PC-3 (cell line): Measurements from ENCODE around the gene ERCC6L2. TPM values are rescaled to one million over a fixed set of nuclear protein-coding genes. Genes with fewer than 3 reads are reported as not detected.

Source experiments
- ATAC-seq: fragments of 200-7000 bp; cut with Tn5 transposase; 2 replicates; pipeline ENCODE4 v1.9.1; 2020; ENCODE audit warnings: mild to moderate bottlenecking, moderate library complexity
- BruUV-seq: library from RNA; stranded (reverse); fragments of 400-500 nt; replicated peaks from 2 replicates; lab custom pipeline; 2021; lab: Mats Ljungman, UMichigan
- CTCF ChIA-PET: fragments of 300-600 bp; sonication (Branson Sonifier 250); formaldehyde crosslinking; loops from one replicate; lab custom pipeline; 2022; ENCODE audit warnings: antibody characterized with exemption; lab: Charles Lee
- POLR2A ChIA-PET: fragments of 300-600 bp; sonication (Branson Sonifier 250); formaldehyde crosslinking; loops from one replicate; lab custom pipeline; 2022; ENCODE audit warnings: antibody characterized with exemption; ENCODE audit not compliant: unreplicated experiment; lab: Charles Lee
- DNase-seq: peaks from one replicate; pipeline ENCODE4 v3.0.0-alpha.2; 2015
- H2AFZ ChIP-seq: fragments of 300-600 bp; sonication (generic); 2 replicates; pipeline ENCODE4 v1.6.0; 2016; ENCODE audit warnings: antibody characterized with exemption, low read length
- H3F3A ChIP-seq: fragments of 300-600 bp; sonication (generic); one replicate; pipeline ENCODE4 v1.6.0; 2017; ENCODE audit warnings: antibody characterized with exemption, low read length, control low read depth, mild to moderate bottlenecking; ENCODE audit not compliant: unreplicated experiment
- H3K27ac ChIP-seq: fragments of 300-600 bp; sonication (generic); 2 replicates; pipeline ENCODE4 v1.5.1; 2016; ENCODE audit warnings: mild to moderate bottlenecking, low read length
- H3K27me3 ChIP-seq: fragments of 300-600 bp; sonication (generic); 2 replicates; pipeline ENCODE4 v1.6.1; 2016; ENCODE audit warnings: low read length, mixed read lengths
- H3K36me3 ChIP-seq: fragments of 300-600 bp; sonication (generic); 2 replicates; pipeline ENCODE4 v1.6.1; 2016; ENCODE audit warnings: low read depth, mixed run types, low read length, mixed read lengths
- H3K4me1 ChIP-seq: fragments of 300-600 bp; sonication (generic); 2 replicates; pipeline ENCODE4 v1.5.1; 2016; ENCODE audit warnings: low read length; ENCODE audit not compliant: insufficient read depth
- H3K4me2 ChIP-seq: fragments of 300-600 bp; sonication (generic); 2 replicates; pipeline ENCODE4 v1.6.0; 2016; ENCODE audit warnings: low read length
- H3K4me3 ChIP-seq: fragments of 300-600 bp; sonication (generic); 2 replicates; pipeline ENCODE4 v1.5.1; 2016; ENCODE audit warnings: mild to moderate bottlenecking, low read length, mixed read lengths
- H3K79me2 ChIP-seq: fragments of 300-600 bp; sonication (generic); 2 replicates; pipeline ENCODE4 v1.6.1; 2017; ENCODE audit warnings: low read length, mixed read lengths
- H3K9ac ChIP-seq: fragments of 300-600 bp; sonication (generic); 2 replicates; pipeline ENCODE4 v1.6.0; 2016; ENCODE audit warnings: mild to moderate bottlenecking, low read length
- H3K9me2 ChIP-seq: fragments of 300-600 bp; sonication (generic); replicated peaks from 2 replicates; pipeline ENCODE4 v1.6.1; 2016; ENCODE audit warnings: mixed run types, low read length, mixed read lengths
- H3K9me3 ChIP-seq: fragments of 300-600 bp; sonication (generic); 2 replicates; pipeline ENCODE4 v1.6.1; 2016; ENCODE audit warnings: low read length, mixed read lengths
- H4K20me1 ChIP-seq: fragments of 300-600 bp; sonication (generic); 2 replicates; pipeline ENCODE4 v1.6.1; 2016; ENCODE audit warnings: low read length, mixed read lengths
- CTCF ChIP-seq: fragments of 300-600 bp; sonication (generic); conservative IDR thresholded peaks from 2 replicates; pipeline ENCODE4 v1.5.1; 2017; ENCODE audit warnings: antibody characterized with exemption, low read depth, mild to moderate bottlenecking, low read length
- EZH2 ChIP-seq: fragments of 300-600 bp; sonication (generic); IDR thresholded peaks from one replicate; pipeline ENCODE4 v1.6.1; 2017; ENCODE audit warnings: antibody characterized with exemption, mild to moderate bottlenecking, low read length; ENCODE audit not compliant: unreplicated experiment
- EZH2phosphoT487 ChIP-seq: fragments of 300-600 bp; sonication (generic); IDR thresholded peaks from 2 replicates; pipeline ENCODE4 v1.6.1; 2018; ENCODE audit warnings: mild to moderate bottlenecking, antibody characterized with exemption, low read length, borderline replicate concordance
- intact Hi-C: fragments of 100-400 bp; cut with micrococcal nuclease; formaldehyde crosslinking; loops from 2 replicates; pipeline ENCODE4 v1.9.0; 2023
- total RNA-seq: library from RNA; depleted of rRNA; stranded (reverse); fragments of >200 nt; gene quantifications from 2 replicates; pipeline ENCODE4 v1.2.3, GENCODE V29; 2014

ERCC6L2 gene
- total RNA-seq, 1 experiment from 2014 or later: 18.8 TPM

GRCh38 chr9:95924987-95925386 is 49.5 kb downstream of the ERCC6L2 start:
- no TSS peak for BruUV-seq
- Histone ChIP-seq H3K4me3 (no peak overlapping the region), H3K4me1 (no peaks in the 10 kb centered on the region), H3F3A (no peaks in the 10 kb centered on the region), H3K36me3 (peaks cover 11% of the 10 kb centered on the region), H3K9me3 (no peaks in the 10 kb centered on the region), H4K20me1 (no peaks in the 10 kb centered on the region), H3K9me2 (no peaks in the 10 kb centered on the region), H3K4me2 (no peak overlapping the region), H3K27ac (no peak overlapping the region), H3K79me2 (no peaks in the 10 kb centered on the region), H3K9ac (no peak overlapping the region), H3K27me3 (no peaks in the 10 kb centered on the region), H2AFZ (no peak overlapping the region)
- ChIA-PET POLR2A (no interaction called here), CTCF (no interaction called here)
- intact Hi-C loops: no loop called here
- ATAC-seq (no peak), DNase-seq (no peak)
- TF ChIP-seq EZH2 (no peak), EZH2phosphoT487 (no peak)

GRCh38 chr9:95927271-95928004 is 51.9 kb downstream of the ERCC6L2 start:
- H3K27me3 ChIP-seq: no peaks in the 10 kb centered on the region
- ChIA-PET POLR2A (no interaction called here), CTCF (no interaction called here)
- H3K36me3 ChIP-seq: peaks cover 10% of the 10 kb centered on the region
- H4K20me1 ChIP-seq: no peaks in the 10 kb centered on the region
- no TSS peak for BruUV-seq
- no peaks in the 10 kb centered on the region for H3K9me2 ChIP-seq
- TF ChIP-seq EZH2: no peak
- no peaks in the 10 kb centered on the region for H3F3A ChIP-seq
- H3K4me2 ChIP-seq: no peak overlapping the region
- no peaks in the 10 kb centered on the region for H3K79me2 ChIP-seq
- no peak overlapping the region for H3K27ac ChIP-seq
- no peak for DNase-seq
- ATAC-seq: no peak
- no peak overlapping the region for H2AFZ ChIP-seq
- intact Hi-C loops: no loop called here
- no peak overlapping the region for H3K9ac ChIP-seq
- no peaks in the 10 kb centered on the region for H3K4me1 ChIP-seq
- no peaks in the 10 kb centered on the region for H3K9me3 ChIP-seq
- no peak overlapping the region for H3K4me3 ChIP-seq

GRCh38 chr9:95930277-95930676 is 54.8 kb downstream of the ERCC6L2 start:
- H3K36me3 ChIP-seq: peaks cover 14% of the 10 kb centered on the region
- CTCF ChIA-PET: no interaction called here
- H3K9me3 ChIP-seq: no peaks in the 10 kb centered on the region
- no peaks in the 10 kb centered on the region for H3K27me3 ChIP-seq
- TF ChIP-seq EZH2 (no peak), CTCF (no peak), EZH2phosphoT487 (no peak)
- no peaks in the 10 kb centered on the region for H3K79me2 ChIP-seq
- DNase-seq (no peak), ATAC-seq (no peak)
- no TSS peak for BruUV-seq
- no peak overlapping the region for H3K9ac ChIP-seq
- no peak overlapping the region for H3K4me3 ChIP-seq
- no peaks in the 10 kb centered on the region for H4K20me1 ChIP-seq
- H3F3A ChIP-seq: no peaks in the 10 kb centered on the region
- POLR2A ChIA-PET: no interaction called here
- H3K27ac ChIP-seq: no peak overlapping the region
- no peaks in the 10 kb centered on the region for H3K4me1 ChIP-seq
- no peaks in the 10 kb centered on the region for H3K9me2 ChIP-seq
- intact Hi-C loops: no loop called here
- no peak overlapping the region for H2AFZ ChIP-seq
- no peak overlapping the region for H3K4me2 ChIP-seq
